ENCODE measurements around the gene COL28A1. TPM values are rescaled to one million over a fixed set of nuclear protein-coding genes. Genes with fewer than 3 reads are reported as not detected.

The COL28A1 gene
- total RNA-seq, 1 experiment from 2014 or later, result 0.81 TPM

DNA sequence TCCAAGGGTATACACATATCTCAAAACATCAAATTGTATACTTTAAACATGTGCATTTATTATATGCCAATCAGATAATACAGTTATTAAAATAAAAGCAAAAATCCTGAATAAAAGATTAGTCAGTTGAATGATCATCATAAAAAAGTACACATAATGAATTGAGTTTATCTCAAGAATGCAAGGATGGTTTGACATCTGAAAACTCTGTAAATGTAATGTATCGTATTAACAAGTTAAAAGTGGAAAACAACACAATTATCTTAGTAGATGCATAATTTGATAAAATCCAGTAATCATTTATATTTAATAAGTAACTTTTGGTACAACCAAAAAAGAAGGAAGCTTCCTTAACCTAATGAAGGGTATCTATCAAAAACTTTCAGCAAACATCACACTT is 86.6 kb downstream of the COL28A1 start:
- peaks cover 42% of the 10 kb centered on the region for H3K36me3 Mint-ChIP-seq
- peaks cover 59% of the 10 kb centered on the region for H3K9me3 Mint-ChIP-seq
- H3K27me3 Mint-ChIP-seq (ENCODE audit: low read depth), result no peaks in the 10 kb centered on the region

DNA sequence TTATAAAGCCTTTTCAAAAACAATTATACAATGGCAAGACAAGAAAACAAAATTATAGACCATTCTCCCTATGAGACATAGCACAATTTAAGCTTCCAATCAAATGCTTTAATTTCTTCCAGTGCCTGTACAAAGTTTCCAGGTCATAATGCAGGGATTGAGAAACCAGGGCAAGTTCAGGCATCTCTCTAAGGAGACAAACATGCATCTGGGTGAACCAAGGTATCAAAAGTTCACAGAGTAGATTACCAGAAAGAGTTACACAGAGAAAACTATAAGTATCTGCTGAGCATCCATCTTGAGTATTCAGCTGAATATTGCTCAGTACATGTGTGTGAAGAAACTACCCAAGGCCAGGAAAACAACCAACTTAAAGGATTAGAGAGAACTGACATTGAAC is 89.1 kb downstream of the COL28A1 start:
- H3K27ac Mint-ChIP-seq, result no peak overlapping the region
- ChIA-PET POLR2A (no interaction called here), CTCF (no interaction called here)
- no peak overlapping the region for H3K4me3 Mint-ChIP-seq
- peaks cover 42% of the 10 kb centered on the region for H3K36me3 Mint-ChIP-seq
- peaks cover 66% of the 10 kb centered on the region for H3K9me3 Mint-ChIP-seq
- peaks cover 10% of the 10 kb centered on the region for H3K4me1 Mint-ChIP-seq
- no peak for DNase-seq (ENCODE audit: low spot score)
- no peaks in the 10 kb centered on the region for H3K27me3 Mint-ChIP-seq (ENCODE audit: low read depth)
- no peak for ATAC-seq
- TF ChIP-seq, protein P1, sequence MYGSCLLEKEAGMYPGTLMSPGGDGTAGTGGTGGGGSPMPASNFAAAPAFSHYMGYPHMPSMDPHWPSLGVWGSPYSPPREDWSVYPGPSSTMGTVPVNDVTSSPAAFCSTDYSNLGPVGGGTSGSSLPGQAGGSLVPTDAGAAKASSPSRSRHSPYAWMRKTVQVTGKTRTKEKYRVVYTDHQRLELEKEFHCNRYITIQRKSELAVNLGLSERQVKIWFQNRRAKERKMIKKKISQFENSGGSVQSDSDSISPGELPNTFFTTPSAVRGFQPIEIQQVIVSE (CRISPR knock-in tag; IDR thresholded peaks at IDR 0.05; ENCODE audit: borderline replicate concordance), result no peak
- TF ChIP-seq, protein P2, sequence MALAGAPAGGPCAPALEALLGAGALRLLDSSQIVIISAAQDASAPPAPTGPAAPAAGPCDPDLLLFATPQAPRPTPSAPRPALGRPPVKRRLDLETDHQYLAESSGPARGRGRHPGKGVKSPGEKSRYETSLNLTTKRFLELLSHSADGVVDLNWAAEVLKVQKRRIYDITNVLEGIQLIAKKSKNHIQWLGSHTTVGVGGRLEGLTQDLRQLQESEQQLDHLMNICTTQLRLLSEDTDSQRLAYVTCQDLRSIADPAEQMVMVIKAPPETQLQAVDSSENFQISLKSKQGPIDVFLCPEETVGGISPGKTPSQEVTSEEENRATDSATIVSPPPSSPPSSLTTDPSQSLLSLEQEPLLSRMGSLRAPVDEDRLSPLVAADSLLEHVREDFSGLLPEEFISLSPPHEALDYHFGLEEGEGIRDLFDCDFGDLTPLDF (CRISPR knock-in tag; IDR thresholded peaks at IDR 0.05), result no peak
- no peak for TF ChIP-seq SMAD3 (CRISPR knock-in tag; IDR thresholded peaks at IDR 0.05; ENCODE audit: borderline replicate concordance)
- TF ChIP-seq, protein P3, sequence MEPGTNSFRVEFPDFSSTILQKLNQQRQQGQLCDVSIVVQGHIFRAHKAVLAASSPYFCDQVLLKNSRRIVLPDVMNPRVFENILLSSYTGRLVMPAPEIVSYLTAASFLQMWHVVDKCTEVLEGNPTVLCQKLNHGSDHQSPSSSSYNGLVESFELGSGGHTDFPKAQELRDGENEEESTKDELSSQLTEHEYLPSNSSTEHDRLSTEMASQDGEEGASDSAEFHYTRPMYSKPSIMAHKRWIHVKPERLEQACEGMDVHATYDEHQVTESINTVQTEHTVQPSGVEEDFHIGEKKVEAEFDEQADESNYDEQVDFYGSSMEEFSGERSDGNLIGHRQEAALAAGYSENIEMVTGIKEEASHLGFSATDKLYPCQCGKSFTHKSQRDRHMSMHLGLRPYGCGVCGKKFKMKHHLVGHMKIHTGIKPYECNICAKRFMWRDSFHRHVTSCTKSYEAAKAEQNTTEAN (CRISPR knock-in tag; IDR thresholded peaks at IDR 0.05), result no peak
- TF ChIP-seq RELA (CRISPR knock-in tag; IDR thresholded peaks at IDR 0.05; ENCODE audit: borderline replicate concordance), result no peak

More for the DNA sequence above, 86.6 kb downstream of the COL28A1 start:
- no peak for TF ChIP-seq PRRX2 (CRISPR knock-in tag; IDR thresholded peaks at IDR 0.05)
- TF ChIP-seq SOX15 (CRISPR knock-in tag; IDR thresholded peaks at IDR 0.05), result no peak
- TF ChIP-seq, protein P4, sequence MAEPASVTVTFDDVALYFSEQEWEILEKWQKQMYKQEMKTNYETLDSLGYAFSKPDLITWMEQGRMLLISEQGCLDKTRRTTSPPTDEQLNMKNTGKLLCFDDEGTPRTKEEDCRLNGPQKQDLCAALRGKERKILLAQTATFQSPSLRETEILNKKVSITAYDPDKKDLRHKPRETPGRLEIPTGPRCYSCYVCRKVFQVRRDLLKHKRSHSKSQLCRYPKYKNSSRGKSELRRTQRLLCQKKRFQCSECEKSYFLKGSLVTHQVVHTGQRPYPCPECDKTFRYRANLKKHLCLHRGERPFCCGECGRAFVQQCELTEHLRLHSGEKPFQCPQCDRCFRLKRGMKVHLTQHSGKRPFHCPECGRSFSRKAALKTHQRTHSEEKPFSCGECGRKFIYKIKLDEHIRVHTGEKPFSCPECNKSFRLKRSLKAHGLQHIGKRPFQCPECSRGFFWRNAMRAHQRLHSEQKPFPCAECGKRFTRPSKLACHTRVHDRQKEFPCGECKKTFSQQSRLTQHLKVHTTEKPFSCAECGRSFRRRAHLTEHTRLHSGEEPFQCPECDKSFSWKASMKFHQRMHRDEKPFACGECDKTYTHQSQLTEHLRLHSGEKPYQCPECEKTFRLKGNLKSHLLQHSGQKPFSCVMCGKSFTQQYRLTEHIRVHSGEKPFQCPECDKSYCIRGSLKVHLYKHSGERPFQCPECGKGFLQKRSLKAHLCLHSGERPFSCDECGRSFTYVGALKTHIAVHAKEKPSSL (CRISPR knock-in tag; conservative IDR thresholded peaks at IDR 0.05), result no peak
- TF ChIP-seq GABPB1 (CRISPR knock-in tag; IDR thresholded peaks at IDR 0.05), result no peak
- TF ChIP-seq, protein P5, sequence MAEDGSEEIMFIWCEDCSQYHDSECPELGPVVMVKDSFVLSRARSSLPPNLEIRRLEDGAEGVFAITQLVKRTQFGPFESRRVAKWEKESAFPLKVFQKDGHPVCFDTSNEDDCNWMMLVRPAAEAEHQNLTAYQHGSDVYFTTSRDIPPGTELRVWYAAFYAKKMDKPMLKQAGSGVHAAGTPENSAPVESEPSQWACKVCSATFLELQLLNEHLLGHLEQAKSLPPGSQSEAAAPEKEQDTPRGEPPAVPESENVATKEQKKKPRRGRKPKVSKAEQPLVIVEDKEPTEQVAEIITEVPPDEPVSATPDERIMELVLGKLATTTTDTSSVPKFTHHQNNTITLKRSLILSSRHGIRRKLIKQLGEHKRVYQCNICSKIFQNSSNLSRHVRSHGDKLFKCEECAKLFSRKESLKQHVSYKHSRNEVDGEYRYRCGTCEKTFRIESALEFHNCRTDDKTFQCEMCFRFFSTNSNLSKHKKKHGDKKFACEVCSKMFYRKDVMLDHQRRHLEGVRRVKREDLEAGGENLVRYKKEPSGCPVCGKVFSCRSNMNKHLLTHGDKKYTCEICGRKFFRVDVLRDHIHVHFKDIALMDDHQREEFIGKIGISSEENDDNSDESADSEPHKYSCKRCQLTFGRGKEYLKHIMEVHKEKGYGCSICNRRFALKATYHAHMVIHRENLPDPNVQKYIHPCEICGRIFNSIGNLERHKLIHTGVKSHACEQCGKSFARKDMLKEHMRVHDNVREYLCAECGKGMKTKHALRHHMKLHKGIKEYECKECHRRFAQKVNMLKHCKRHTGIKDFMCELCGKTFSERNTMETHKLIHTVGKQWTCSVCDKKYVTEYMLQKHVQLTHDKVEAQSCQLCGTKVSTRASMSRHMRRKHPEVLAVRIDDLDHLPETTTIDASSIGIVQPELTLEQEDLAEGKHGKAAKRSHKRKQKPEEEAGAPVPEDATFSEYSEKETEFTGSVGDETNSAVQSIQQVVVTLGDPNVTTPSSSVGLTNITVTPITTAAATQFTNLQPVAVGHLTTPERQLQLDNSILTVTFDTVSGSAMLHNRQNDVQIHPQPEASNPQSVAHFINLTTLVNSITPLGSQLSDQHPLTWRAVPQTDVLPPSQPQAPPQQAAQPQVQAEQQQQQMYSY (CRISPR knock-in tag; IDR thresholded peaks at IDR 0.05), result no peak
- no peak for TF ChIP-seq EMX1 (CRISPR knock-in tag; IDR thresholded peaks at IDR 0.05)
- TF ChIP-seq, protein P6, sequence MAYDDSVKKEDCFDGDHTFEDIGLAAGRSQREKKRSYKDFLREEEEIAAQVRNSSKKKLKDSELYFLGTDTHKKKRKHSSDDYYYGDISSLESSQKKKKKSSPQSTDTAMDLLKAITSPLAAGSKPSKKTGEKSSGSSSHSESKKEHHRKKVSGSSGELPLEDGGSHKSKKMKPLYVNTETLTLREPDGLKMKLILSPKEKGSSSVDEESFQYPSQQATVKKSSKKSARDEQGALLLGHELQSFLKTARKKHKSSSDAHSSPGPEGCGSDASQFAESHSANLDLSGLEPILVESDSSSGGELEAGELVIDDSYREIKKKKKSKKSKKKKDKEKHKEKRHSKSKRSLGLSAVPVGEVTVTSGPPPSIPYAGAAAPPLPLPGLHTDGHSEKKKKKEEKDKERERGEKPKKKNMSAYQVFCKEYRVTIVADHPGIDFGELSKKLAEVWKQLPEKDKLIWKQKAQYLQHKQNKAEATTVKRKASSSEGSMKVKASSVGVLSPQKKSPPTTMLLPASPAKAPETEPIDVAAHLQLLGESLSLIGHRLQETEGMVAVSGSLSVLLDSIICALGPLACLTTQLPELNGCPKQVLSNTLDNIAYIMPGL (CRISPR knock-in tag; IDR thresholded peaks at IDR 0.05), result no peak
- TF ChIP-seq KAT7 (CRISPR knock-in tag; IDR thresholded peaks at IDR 0.05; ENCODE audit: borderline replicate concordance), result no peak
- TF ChIP-seq CREM (CRISPR knock-in tag; IDR thresholded peaks at IDR 0.05), result no peak
- no peak for TF ChIP-seq MXD4 (CRISPR knock-in tag; IDR thresholded peaks at IDR 0.05; ENCODE audit: borderline replicate concordance)
- TF ChIP-seq, protein P7, sequence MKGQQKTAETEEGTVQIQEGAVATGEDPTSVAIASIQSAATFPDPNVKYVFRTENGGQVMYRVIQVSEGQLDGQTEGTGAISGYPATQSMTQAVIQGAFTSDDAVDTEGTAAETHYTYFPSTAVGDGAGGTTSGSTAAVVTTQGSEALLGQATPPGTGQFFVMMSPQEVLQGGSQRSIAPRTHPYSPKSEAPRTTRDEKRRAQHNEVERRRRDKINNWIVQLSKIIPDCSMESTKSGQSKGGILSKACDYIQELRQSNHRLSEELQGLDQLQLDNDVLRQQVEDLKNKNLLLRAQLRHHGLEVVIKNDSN (CRISPR knock-in tag; IDR thresholded peaks at IDR 0.05), result no peak
- no peak for TF ChIP-seq ETV6 (CRISPR knock-in tag; IDR thresholded peaks at IDR 0.05)
- no peak for TF ChIP-seq RORB (CRISPR knock-in tag; IDR thresholded peaks at IDR 0.05)
- TF ChIP-seq, protein P8, sequence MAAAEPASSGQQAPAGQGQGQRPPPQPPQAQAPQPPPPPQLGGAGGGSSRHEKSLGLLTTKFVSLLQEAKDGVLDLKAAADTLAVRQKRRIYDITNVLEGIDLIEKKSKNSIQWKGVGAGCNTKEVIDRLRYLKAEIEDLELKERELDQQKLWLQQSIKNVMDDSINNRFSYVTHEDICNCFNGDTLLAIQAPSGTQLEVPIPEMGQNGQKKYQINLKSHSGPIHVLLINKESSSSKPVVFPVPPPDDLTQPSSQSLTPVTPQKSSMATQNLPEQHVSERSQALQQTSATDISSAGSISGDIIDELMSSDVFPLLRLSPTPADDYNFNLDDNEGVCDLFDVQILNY (CRISPR knock-in tag; IDR thresholded peaks at IDR 0.05), result no peak
- TF ChIP-seq, protein P9, sequence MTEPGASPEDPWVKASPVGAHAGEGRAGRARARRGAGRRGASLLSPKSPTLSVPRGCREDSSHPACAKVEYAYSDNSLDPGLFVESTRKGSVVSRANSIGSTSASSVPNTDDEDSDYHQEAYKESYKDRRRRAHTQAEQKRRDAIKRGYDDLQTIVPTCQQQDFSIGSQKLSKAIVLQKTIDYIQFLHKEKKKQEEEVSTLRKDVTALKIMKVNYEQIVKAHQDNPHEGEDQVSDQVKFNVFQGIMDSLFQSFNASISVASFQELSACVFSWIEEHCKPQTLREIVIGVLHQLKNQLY (CRISPR knock-in tag; IDR thresholded peaks at IDR 0.05), result no peak
- ATAC-seq, result no peak
- peaks cover 4% of the 10 kb centered on the region for H3K4me1 Mint-ChIP-seq
- no peak overlapping the region for H3K27ac Mint-ChIP-seq
- no peak for DNase-seq (ENCODE audit: low spot score)
- ChIA-PET POLR2A (no interaction called here), CTCF (no interaction called here)
- no peak overlapping the region for H3K4me3 Mint-ChIP-seq
